Testis (tissue), 2 donors: Measurements from ENCODE around the gene RAD21L1.

Experiments used
- CTCF ChIP-seq, 3 experiments: fragments of 450-650 bp in 2 of 3; fragments of 200-600 bp in 1 of 3; sonication (generic) in 1 of 3; IDR thresholded peaks; one replicate each; pipeline ENCODE4 v1.5.1; 2016 to 2019; ENCODE audit warnings: antibody characterized with exemption in 3 of 3, mild to moderate bottlenecking in 2 of 3, moderate library complexity in 1 of 3
- POLR2A ChIP-seq: fragments of 450-650 bp; IDR thresholded peaks from one replicate; pipeline ENCODE4 v1.6.1; 2017; ENCODE audit warnings: antibody characterized with exemption, mild to moderate bottlenecking, moderate library complexity

- no peak for TF ChIP-seq CTCF (IDR thresholded peaks at IDR 0.05)
- TF ChIP-seq POLR2A, result no peak
Observed at GRCh38 chr20:1267809-1268374, 42.0 kb downstream of the RAD21L1 start.
